Neural crest cell (in vitro differentiated cells): Measurements from ENCODE around the gene RPA4. TPM values are rescaled to one million over a fixed set of nuclear protein-coding genes. Genes with fewer than 3 reads are reported as not detected.
"Not testable (repeated sequence)": the region's sequence is repeated elsewhere in the genome, so short reads cannot be mapped to it uniquely, and the experiment has no call there.

Experiments used
- DNase-seq: peaks from one replicate; pipeline ENCODE4 v3.0.0; 2021; ENCODE audit warnings: low read depth, mixed read lengths, low spot score
- H3K27ac Mint-ChIP-seq: one replicate; pipeline ENCODE4 v1.8.0; 2021; ENCODE audit warnings: mild to moderate bottlenecking, mixed read lengths; ENCODE audit not compliant: unreplicated experiment
- H3K27me3 Mint-ChIP-seq: 2 replicates; pipeline ENCODE4 v1.8.0; 2021; ENCODE audit warnings: low read depth, mild to moderate bottlenecking, mixed read lengths
- H3K36me3 Mint-ChIP-seq: 2 replicates; pipeline ENCODE4 v1.8.0; 2021; ENCODE audit warnings: low read depth, mild to moderate bottlenecking, mixed read lengths
- H3K4me1 Mint-ChIP-seq: 2 replicates; pipeline ENCODE4 v1.8.0; 2021; ENCODE audit warnings: mixed read lengths
- H3K4me3 Mint-ChIP-seq: one replicate; pipeline ENCODE4 v1.8.0; 2021; ENCODE audit warnings: mild to moderate bottlenecking, mixed read lengths
- H3K9me3 Mint-ChIP-seq: 2 replicates; pipeline ENCODE4 v1.8.0; 2021; ENCODE audit warnings: mixed read lengths
- CTCF ChIP-seq: fragments of 200-600 bp; sonication (generic); conservative IDR thresholded peaks from 2 replicates; pipeline ENCODE4 v1.5.0; 2021; ENCODE audit warnings: antibody characterized with exemption, mild to moderate bottlenecking
- total RNA-seq: library from RNA; stranded (reverse); gene quantifications from 2 replicates; pipeline ENCODE4 v1.2.1, GENCODE V29; 2021

RPA4 gene
- total RNA-seq, 1 donor from 2014 or later, result 0.44 TPM

- Mint-ChIP-seq H3K27me3 (no peaks in the 10 kb centered on the region), H3K4me3 (no peak overlapping the region), H3K36me3 (no peaks in the 10 kb centered on the region), H3K4me1 (peaks cover 6% of the 10 kb centered on the region), H3K9me3 (no peaks in the 10 kb centered on the region), H3K27ac (no peak overlapping the region)
- TF ChIP-seq CTCF, result no peak
- DNase-seq, result no peak
Observed at GRCh38 chrX:96841325-96841724, 42.4 kb upstream of the RPA4 start.

GRCh38 chrX:96841866-96842265 is 41.8 kb upstream of the RPA4 start:
- not testable (repeated sequence) for DNase-seq, H3K36me3 Mint-ChIP-seq, H3K4me1 Mint-ChIP-seq, H3K4me3 Mint-ChIP-seq, H3K27ac Mint-ChIP-seq, H3K9me3 Mint-ChIP-seq, H3K27me3 Mint-ChIP-seq

GRCh38 chrX:96843566-96843965 is 40.1 kb upstream of the RPA4 start:
- peak; percentile 40 for TF ChIP-seq CTCF
- Mint-ChIP-seq H3K9me3 (peaks cover 3% of the 10 kb centered on the region), H3K4me1 (peaks cover 13% of the 10 kb centered on the region), H3K27ac (no peak overlapping the region), H3K4me3 (no peak overlapping the region), H3K36me3 (no peaks in the 10 kb centered on the region), H3K27me3 (no peaks in the 10 kb centered on the region)
- DNase-seq, result no peak

GRCh38 chrX:96846841-96847240 is 36.9 kb upstream of the RPA4 start:
- no peak overlapping the region for H3K27ac Mint-ChIP-seq
- H3K4me1 Mint-ChIP-seq, result peaks cover 13% of the 10 kb centered on the region

GRCh38 chrX:96859422-96859821 is 24.3 kb upstream of the RPA4 start:
- not testable (repeated sequence) for H3K4me3 Mint-ChIP-seq, H3K9me3 Mint-ChIP-seq

More at GRCh38 chrX:96846841-96847240, 36.9 kb upstream of the RPA4 start:
- H3K4me3 Mint-ChIP-seq, result no peak overlapping the region
- TF ChIP-seq CTCF, result no peak
- no peaks in the 10 kb centered on the region for H3K36me3 Mint-ChIP-seq
- H3K9me3 Mint-ChIP-seq, result peaks cover 4% of the 10 kb centered on the region
- DNase-seq, result no peak
- no peaks in the 10 kb centered on the region for H3K27me3 Mint-ChIP-seq

GRCh38 chrX:96861218-96861617 is 22.5 kb upstream of the RPA4 start:
- no peak overlapping the region for H3K4me3 Mint-ChIP-seq
- no peaks in the 10 kb centered on the region for H3K27me3 Mint-ChIP-seq
- H3K36me3 Mint-ChIP-seq, result no peaks in the 10 kb centered on the region
- TF ChIP-seq CTCF, result no peak
- no peak for DNase-seq
- no peaks in the 10 kb centered on the region for H3K9me3 Mint-ChIP-seq
- H3K4me1 Mint-ChIP-seq, result no peaks in the 10 kb centered on the region
- H3K27ac Mint-ChIP-seq, result no peak overlapping the region

More at GRCh38 chrX:96859422-96859821, 24.3 kb upstream of the RPA4 start:
- DNase-seq, H3K4me1 Mint-ChIP-seq, H3K27ac Mint-ChIP-seq, H3K36me3 Mint-ChIP-seq, H3K27me3 Mint-ChIP-seq: not testable (repeated sequence)

- Mint-ChIP-seq H3K36me3 (no peaks in the 10 kb centered on the region), H3K9me3 (no peaks in the 10 kb centered on the region), H3K4me1 (no peaks in the 10 kb centered on the region), H3K27me3 (no peaks in the 10 kb centered on the region), H3K4me3 (no peak overlapping the region), H3K27ac (no peak overlapping the region)
- no peak for TF ChIP-seq CTCF
- no peak for DNase-seq
Observed at GRCh38 chrX:96861661-96862060, 22.0 kb upstream of the RPA4 start.
